Stomach smooth muscle (tissue), 2 donors: Measurements from ENCODE around the gene DIAPH2.

Experiments
- H3K27ac ChIP-seq: one replicate; pipeline ENCODE4 v1.7.0; 2013; ENCODE audit warnings: mild to moderate bottlenecking, low read length, inconsistent platforms
- H3K27me3 ChIP-seq, 2 donors: one replicate each; pipeline ENCODE4 v1.7.0; 2013; ENCODE audit warnings: low read length in 2 of 2; ENCODE audit not compliant: insufficient read depth in 2 of 2, control insufficient read depth in 1 of 2
- H3K36me3 ChIP-seq, 2 donors: one replicate each; pipeline ENCODE4 v1.7.0; 2013; ENCODE audit warnings: low read length in 2 of 2; ENCODE audit not compliant: control insufficient read depth in 2 of 2, insufficient read depth in 2 of 2
- H3K4me1 ChIP-seq: one replicate; pipeline ENCODE4 v1.7.0; 2013; ENCODE audit warnings: low read length; ENCODE audit not compliant: control insufficient read depth, insufficient read depth
- H3K4me3 ChIP-seq, 2 donors: one replicate each; pipeline ENCODE4 v1.7.0; 2013; ENCODE audit warnings: low read length in 2 of 2
- H3K9ac ChIP-seq, 2 donors: one replicate each; pipeline ENCODE4 v1.7.0; 2013; ENCODE audit warnings: low read length in 2 of 2, mild to moderate bottlenecking in 1 of 2
- H3K9me3 ChIP-seq, 2 donors: one replicate each; pipeline ENCODE4 v1.7.0; 2013; ENCODE audit warnings: low read length in 2 of 2; ENCODE audit not compliant: control insufficient read depth in 2 of 2
- donor health status: healthy.
- donor health status: Pancreatic carcinoma.

Gene DIAPH2

DNA sequence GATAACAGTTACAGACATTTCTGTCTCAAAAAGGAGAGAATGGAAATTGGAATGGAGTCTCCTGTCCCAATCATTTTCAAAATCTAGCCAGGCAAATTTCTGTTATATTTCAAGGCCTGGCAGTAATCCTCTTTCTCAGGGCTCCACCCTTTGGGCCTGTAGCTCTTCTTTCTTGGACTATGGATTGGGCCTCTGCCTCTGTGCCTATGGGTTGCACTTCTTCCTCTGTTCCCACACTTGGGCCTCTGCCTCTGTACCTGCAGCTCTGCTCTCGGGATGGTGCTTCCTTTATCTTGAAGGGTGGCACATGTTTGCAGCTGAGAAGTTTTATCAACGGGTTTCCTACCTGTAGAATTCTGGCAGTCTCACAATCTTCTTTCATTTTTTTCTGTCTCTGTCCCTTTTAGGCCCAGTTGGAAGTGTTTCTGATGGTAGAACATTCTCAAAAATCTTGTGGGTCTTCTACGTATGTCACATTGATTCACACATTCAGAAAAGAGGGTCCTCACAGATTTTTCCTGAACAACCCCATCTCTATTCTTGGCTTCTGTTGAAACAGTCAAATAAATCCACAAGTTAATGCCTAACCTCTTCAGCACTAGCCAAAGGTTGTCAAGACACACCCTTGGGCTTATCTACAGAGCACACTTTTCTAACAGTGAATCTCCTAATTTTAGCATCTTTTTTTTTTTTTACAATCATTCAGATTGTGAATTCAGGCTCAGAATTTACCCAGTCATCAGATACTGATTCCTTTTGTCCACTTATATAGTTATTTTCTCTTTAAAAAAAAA, 918.0 kb downstream of the DIAPH2 start:
- Histone ChIP-seq H3K36me3 (no peaks in the 10 kb centered on the region), H3K4me3 (no peak overlapping the region), H3K27me3 (peaks cover 0 to 2% of the 10 kb centered on the region in 2 donors), H3K9ac (no peak overlapping the region), H3K9me3 (no peaks in the 10 kb centered on the region), H3K4me1 (no peaks in the 10 kb centered on the region), H3K27ac (no peak overlapping the region)

DNA sequence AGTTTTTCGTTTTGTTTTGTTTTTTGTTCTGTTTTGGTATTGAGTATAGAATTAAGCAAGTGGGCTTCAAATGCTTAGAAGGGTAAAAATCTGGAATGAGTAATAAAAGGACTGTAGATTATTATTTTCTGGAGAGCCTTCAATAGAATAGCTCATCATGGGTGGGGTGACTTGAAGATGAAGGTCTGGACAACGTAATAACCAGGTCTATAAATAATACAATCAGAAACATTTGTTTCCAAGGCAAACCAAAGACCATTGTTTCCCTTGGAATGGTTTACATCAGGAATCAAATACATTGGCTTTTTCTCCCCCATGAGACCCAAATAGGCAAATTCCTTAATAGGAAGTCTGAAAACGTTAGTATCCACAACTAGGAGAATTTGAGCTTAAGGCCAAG, 920.6 kb downstream of the DIAPH2 start:
- H3K4me1 ChIP-seq: no peaks in the 10 kb centered on the region

DNA sequence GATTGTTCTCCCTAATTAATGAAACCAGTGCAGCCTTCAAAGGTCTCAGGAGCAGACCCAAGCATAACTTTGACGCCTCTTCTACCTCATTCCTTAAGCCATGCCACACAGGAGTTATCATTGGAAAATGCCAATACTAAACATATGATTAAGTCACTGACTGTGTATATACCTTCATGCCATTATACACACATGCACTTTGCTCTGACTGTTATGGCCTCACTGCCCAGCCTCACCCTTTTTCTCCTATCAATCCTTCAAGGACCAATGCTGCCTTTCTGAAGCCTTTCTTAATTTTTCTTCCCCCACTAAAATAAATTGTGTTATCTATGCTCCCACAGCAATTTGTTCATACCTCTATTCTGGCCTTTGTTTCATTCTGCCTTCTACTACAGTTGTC, 924.7 kb downstream of the DIAPH2 start:
- H3K4me1 ChIP-seq: no peaks in the 10 kb centered on the region
- H3K9me3 ChIP-seq: no peaks in the 10 kb centered on the region

More for the DNA sequence above, 920.6 kb downstream of the DIAPH2 start:
- no peaks in the 10 kb centered on the region for H3K36me3 ChIP-seq
- no peak overlapping the region for H3K27ac ChIP-seq
- H3K9me3 ChIP-seq: no peaks in the 10 kb centered on the region
- no peak overlapping the region for H3K4me3 ChIP-seq
- no peak overlapping the region for H3K9ac ChIP-seq
- H3K27me3 ChIP-seq: peaks cover 0 to 2% of the 10 kb centered on the region in 2 donors

DNA sequence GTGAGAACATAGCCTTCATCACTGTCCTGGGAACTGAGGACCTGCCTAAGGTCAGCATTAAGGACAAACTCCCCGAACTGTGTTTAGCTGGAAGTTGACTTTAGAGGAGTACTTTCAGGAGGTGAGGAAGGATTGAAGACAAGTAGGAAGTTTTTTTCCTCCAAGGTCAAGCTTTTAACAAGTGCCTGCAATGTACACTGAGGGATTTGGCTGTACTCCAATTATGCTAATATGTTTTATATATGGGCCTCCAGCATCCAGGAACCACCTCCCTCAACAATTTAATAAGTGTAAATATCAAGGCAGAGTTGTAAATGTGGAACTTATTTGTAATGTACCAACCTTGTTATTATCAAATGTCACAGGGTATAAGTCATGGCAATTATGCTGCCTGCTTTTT, 925.3 kb downstream of the DIAPH2 start:
- no peaks in the 10 kb centered on the region for H3K4me1 ChIP-seq
- no peak overlapping the region for H3K27ac ChIP-seq
- H3K9ac ChIP-seq: no peak overlapping the region
- peaks cover 0 to 2% of the 10 kb centered on the region in 2 donors for H3K27me3 ChIP-seq
- no peaks in the 10 kb centered on the region for H3K36me3 ChIP-seq
- H3K9me3 ChIP-seq: no peaks in the 10 kb centered on the region
- H3K4me3 ChIP-seq: no peak overlapping the region

More for the DNA sequence above, 924.7 kb downstream of the DIAPH2 start:
- Histone ChIP-seq H3K27me3 (peaks cover 0 to 2% of the 10 kb centered on the region in 2 donors), H3K27ac (no peak overlapping the region), H3K4me3 (no peak overlapping the region), H3K9ac (no peak overlapping the region), H3K36me3 (no peaks in the 10 kb centered on the region)

DNA sequence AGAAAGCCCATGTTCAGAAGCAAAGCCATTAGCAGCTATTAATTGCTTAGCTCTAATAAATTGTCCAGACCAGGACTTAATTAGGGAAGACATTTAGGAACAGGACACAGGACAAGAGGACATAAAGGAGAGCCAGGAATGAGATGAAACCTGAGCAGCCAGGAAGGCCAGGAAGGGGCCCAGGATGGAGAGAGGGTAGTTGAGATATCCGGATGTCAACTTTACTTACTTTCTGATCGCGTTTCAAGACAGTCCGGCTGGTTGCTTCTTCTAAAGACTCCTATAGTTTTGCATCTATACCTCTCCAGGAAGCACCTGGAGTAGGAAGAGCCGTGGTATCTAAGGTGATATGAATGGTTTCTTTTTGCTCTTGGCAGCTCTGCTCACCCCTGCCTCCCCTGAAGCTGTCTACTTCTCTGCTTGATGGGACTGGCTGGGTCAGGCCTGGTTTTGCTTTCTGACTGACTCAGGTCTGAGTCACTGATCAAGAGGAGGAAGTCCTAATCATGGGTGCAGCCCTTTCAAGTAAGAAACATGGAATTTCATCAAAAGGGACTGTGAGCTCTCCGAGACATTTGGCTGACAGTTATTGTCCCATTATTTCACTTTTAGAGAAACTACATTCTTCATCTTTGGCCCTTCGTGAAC, 932.4 kb downstream of the DIAPH2 start:
- Histone ChIP-seq H3K36me3 (no peaks in the 10 kb centered on the region), H3K27ac (no peak overlapping the region), H3K9me3 (no peaks in the 10 kb centered on the region), H3K27me3 (no peaks in the 10 kb centered on the region), H3K4me3 (no peak overlapping the region), H3K4me1 (no peaks in the 10 kb centered on the region), H3K9ac (no peak overlapping the region)

DNA sequence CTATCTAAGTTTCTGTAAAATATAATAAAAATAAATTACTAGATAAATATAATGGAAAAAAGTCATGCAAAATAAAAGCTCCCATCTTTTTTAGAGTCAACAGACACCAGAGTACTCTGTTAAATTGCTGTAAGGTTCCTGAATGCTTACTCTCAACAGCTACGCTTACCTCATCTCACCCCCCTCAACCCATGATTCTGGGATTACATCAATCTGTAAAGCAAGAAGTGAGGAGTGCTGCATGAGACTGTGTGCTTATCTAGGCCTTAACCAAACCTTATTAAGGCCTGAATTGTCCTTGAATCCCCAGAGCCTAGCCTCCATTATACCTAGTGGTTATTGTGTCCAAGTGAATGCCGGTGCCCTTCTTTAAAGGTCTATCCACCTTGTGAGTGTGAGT, 934.9 kb downstream of the DIAPH2 start:
- H3K4me1 ChIP-seq: no peaks in the 10 kb centered on the region
- H3K36me3 ChIP-seq: no peaks in the 10 kb centered on the region
- no peak overlapping the region for H3K27ac ChIP-seq
- H3K4me3 ChIP-seq: no peak overlapping the region
- H3K27me3 ChIP-seq: no peaks in the 10 kb centered on the region
- no peak overlapping the region for H3K9ac ChIP-seq
- H3K9me3 ChIP-seq: no peaks in the 10 kb centered on the region

DNA sequence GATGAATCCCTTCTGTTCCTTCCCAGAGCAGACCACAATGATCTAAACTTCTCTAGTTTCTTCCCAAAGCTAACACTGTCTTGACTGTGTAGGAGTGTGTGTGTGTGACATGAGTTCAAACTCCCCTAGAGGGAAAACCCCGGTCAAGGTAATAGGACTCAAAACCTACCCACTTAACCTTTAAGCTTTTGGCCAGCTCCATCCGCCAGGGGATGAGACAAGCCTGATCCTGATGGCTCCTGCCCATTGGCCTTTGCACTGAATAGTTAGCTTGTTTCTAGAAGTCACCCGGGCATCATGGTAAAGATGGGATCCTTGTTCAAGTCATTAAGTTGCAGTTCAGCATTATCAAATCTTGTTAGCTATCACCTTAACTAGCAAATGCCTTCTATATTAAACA, 937.5 kb downstream of the DIAPH2 start:
- H3K9me3 ChIP-seq: no peaks in the 10 kb centered on the region
- H3K36me3 ChIP-seq: no peaks in the 10 kb centered on the region
- H3K9ac ChIP-seq: no peak overlapping the region
- no peak overlapping the region for H3K4me3 ChIP-seq
- no peaks in the 10 kb centered on the region for H3K27me3 ChIP-seq
- H3K4me1 ChIP-seq: no peaks in the 10 kb centered on the region
- no peak overlapping the region for H3K27ac ChIP-seq

DNA sequence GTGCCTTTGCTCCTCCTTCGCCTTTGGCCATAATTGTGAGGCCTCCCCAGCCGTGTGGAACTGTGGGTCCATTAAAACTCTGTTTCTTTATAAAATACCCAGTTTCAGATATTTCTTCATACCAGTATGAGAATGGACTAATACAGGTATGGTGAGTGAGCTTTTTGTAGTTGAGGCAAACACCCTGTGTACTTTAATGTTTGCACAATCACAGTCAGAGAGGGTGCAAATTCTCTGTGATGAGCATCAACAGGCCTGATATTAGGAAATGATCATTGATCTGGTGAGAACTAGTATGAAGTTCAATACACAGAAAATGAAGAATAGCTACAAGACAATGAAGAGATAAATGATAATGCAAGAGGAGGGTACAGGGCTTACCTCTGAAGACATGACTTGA, 943.7 kb downstream of the DIAPH2 start:
- Histone ChIP-seq H3K27ac (no peak overlapping the region), H3K27me3 (no peaks in the 10 kb centered on the region), H3K9ac (no peak overlapping the region), H3K4me1 (no peaks in the 10 kb centered on the region), H3K9me3 (no peaks in the 10 kb centered on the region), H3K4me3 (no peak overlapping the region), H3K36me3 (no peaks in the 10 kb centered on the region)

DNA sequence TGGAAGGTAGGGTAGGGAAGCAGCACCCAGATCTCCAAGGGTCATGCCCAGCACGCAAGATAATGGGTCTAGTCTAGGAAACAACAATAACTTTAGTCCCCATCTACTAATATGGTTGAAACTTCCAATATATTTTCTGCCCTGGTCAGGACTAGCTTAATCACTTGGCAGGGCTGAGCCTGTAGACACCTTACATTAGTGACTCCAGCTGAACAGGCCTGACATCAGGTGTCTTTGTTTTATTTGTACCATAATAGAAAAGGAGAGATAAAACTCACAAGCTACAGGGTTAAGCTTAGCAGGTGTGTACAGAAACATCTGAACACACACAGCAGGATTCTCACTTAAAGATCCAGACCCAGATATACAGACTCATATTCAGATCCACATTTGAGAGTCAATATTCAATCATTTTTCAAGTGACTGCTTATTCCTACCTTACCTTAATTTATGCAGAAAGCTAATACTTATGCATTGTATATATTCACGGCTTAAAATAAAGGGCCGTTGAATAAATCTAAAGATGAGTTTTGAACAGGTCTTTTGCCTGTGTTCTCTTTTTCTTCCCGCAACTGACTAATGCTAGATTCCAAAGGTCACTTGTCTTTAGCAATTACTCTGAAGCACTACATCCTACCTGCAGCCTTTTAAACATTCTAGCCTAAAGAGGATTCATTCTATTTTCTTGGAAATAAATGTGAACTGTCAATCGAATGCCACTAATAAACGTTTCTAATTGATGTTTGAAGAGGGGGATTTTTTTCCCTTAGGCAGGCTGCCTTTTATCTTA, 944.4 kb downstream of the DIAPH2 start:
- Histone ChIP-seq H3K4me1 (no peaks in the 10 kb centered on the region), H3K9ac (no peak overlapping the region), H3K27me3 (peaks cover 0 to 1% of the 10 kb centered on the region in 2 donors), H3K9me3 (no peaks in the 10 kb centered on the region), H3K27ac (no peak overlapping the region), H3K36me3 (no peaks in the 10 kb centered on the region), H3K4me3 (no peak overlapping the region)

DNA sequence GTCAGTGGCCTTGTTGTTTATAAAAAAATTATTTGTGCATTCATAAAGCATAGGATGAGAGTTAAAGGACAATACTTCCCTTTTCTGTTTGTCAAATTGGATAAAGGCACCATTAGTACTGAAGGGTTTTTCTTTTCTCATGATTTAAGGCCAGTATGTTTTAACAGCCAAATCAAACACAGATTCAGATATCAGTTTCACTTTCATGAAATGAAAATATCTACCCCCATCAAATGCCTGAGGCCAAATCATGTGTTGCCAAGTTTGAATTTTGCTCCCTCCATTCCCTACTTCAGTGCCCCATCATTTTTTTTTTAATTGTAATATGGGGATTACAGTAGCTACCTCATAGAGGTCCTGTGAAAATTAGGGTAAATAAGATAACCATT, 944.9 kb downstream of the DIAPH2 start:
- Histone ChIP-seq H3K27me3 (peaks cover 0 to 2% of the 10 kb centered on the region in 2 donors), H3K36me3 (no peaks in the 10 kb centered on the region), H3K9me3 (no peaks in the 10 kb centered on the region), H3K9ac (no peak overlapping the region), H3K4me3 (no peak overlapping the region), H3K4me1 (no peaks in the 10 kb centered on the region), H3K27ac (no peak overlapping the region)
